ENCODE measurements around the gene COL9A1. TPM values are rescaled to one million over a fixed set of nuclear protein-coding genes. Genes with fewer than 3 reads are reported as not detected.

COL9A1 gene
- total RNA-seq, 1 donor from 2014 or later: not detected

DNA sequence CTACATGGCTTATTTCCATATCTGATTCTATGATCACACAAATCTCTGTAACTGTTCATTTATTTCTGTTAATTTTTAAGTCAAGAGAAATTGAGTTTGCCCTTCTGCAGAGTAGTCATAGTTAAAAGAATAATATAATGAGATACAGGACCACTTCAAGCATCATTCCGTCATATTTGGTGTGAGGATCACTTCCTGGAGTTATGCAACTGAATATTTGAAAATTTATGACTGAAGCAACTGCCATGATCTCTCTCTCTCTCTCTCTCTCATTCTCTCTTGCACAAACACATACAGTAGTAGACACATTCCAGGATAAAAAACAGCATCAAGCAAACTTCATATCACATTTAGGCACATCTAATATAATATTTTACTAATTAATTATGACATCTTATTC, 116.4 kb downstream of the COL9A1 start:
- no peaks in the 10 kb centered on the region for H3K4me1 ChIP-seq
- no peaks in the 10 kb centered on the region for H3K9me3 ChIP-seq
- DNase-seq (no peak), ATAC-seq (no peak)
- intact Hi-C loops (cut with DNase I): no loop called here
- no peak overlapping the region for H3K4me3 ChIP-seq
- no peaks in the 10 kb centered on the region for H3K36me3 ChIP-seq
- H3K27me3 ChIP-seq (ENCODE audit: low read depth): no peaks in the 10 kb centered on the region
- TF ChIP-seq, protein P1, sequence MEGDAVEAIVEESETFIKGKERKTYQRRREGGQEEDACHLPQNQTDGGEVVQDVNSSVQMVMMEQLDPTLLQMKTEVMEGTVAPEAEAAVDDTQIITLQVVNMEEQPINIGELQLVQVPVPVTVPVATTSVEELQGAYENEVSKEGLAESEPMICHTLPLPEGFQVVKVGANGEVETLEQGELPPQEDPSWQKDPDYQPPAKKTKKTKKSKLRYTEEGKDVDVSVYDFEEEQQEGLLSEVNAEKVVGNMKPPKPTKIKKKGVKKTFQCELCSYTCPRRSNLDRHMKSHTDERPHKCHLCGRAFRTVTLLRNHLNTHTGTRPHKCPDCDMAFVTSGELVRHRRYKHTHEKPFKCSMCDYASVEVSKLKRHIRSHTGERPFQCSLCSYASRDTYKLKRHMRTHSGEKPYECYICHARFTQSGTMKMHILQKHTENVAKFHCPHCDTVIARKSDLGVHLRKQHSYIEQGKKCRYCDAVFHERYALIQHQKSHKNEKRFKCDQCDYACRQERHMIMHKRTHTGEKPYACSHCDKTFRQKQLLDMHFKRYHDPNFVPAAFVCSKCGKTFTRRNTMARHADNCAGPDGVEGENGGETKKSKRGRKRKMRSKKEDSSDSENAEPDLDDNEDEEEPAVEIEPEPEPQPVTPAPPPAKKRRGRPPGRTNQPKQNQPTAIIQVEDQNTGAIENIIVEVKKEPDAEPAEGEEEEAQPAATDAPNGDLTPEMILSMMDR (IDR thresholded peaks at IDR 0.05): no peak
- no peak overlapping the region for H3K27ac ChIP-seq

DNA sequence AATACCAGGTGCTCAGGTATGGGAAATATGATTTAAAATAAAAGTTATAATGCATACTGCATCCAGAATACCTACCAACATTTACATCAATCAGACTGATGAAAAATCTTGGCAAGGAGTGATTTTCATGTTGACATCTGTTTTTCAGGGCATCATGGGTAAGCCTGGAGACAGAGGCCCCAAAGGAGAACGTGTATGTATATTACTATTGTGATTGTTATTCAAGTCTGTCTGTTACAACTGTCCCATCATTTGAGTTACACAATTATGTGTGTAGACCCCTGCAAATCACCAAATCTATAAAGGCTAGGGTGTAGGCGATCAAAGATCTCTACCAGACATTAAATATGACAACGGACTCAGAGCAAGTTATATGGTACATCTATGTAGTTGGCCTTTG, 118.2 kb downstream of the COL9A1 start:
- TF ChIP-seq, protein P1 (IDR thresholded peaks at IDR 0.05): no peak
- H3K4me3 ChIP-seq: no peak overlapping the region
- H3K27ac ChIP-seq: no peak overlapping the region
- no peaks in the 10 kb centered on the region for H3K27me3 ChIP-seq (ENCODE audit: low read depth)
- no peaks in the 10 kb centered on the region for H3K36me3 ChIP-seq
- no peaks in the 10 kb centered on the region for H3K9me3 ChIP-seq
- intact Hi-C loops (cut with DNase I): no loop called here
- ATAC-seq: no peak
- no peaks in the 10 kb centered on the region for H3K4me1 ChIP-seq
- DNase-seq: no peak

DNA sequence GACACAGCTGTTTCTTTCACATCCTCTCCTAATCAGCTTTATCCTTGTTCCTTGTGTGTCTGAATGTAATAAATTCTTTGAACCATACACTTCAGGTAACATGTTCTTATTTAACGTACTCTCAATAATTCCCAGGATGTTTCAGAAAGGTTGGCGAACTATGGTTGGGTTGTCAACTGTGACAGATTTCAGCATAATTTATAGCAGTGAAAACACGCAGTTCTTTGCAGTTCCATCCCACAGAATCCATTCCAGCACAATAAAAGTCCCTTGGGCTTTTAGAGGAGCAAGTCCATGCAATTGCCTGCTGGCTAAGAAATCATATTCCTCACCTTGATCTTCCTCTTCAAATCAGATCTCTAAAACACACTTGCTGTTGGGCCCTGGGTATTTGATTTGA, 119.3 kb downstream of the COL9A1 start:
- Histone ChIP-seq H3K27ac (no peak overlapping the region), H3K4me1 (no peaks in the 10 kb centered on the region), H3K4me3 (no peak overlapping the region), H3K9me3 (no peaks in the 10 kb centered on the region), H3K27me3 (ENCODE audit: low read depth) (no peaks in the 10 kb centered on the region), H3K36me3 (no peaks in the 10 kb centered on the region)
- DNase-seq (no peak), ATAC-seq (no peak)
- TF ChIP-seq, protein P1 (IDR thresholded peaks at IDR 0.05): no peak
- intact Hi-C loops (cut with DNase I): no loop called here

DNA sequence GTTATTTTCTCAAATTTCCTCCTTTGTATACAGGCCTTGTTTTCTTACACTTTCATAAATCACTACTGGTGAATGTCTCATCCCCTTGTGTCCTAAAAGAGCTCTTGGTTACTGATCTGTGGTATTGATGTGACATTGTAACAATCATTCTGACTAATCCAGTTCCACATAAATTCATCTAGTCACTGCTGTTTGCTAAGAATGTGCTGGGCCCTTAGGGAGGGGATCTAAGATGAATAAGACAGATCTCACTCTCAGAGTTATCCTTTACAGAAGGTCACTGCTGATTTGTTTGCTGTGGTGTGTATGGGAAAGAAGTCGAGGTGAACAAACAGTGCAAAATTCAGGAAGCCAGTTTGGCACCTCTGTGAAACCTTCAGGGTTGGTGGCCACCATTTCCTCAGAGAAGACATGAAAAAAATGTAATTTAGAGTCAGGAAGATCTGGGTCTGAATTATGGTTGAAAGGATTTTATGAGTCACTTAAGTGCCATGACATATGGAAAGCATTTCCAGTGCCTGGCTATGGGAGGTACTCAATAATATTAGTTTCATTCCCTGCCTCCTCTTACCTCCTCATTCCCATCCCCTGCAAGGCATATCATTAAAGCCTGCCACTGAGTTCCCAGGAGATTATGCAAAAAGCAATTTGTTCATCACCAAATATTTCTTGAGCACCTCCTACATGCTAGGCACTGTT, 121.8 kb downstream of the COL9A1 start:
- Histone ChIP-seq H3K36me3 (no peaks in the 10 kb centered on the region), H3K9me3 (no peaks in the 10 kb centered on the region), H3K27ac (no peak overlapping the region), H3K4me3 (no peak overlapping the region), H3K4me1 (no peaks in the 10 kb centered on the region), H3K27me3 (ENCODE audit: low read depth) (no peaks in the 10 kb centered on the region)
- no peak for DNase-seq
- intact Hi-C loops (cut with DNase I): no loop called here
- no peak for ATAC-seq
- TF ChIP-seq, protein P1 (IDR thresholded peaks at IDR 0.05): no peak

DNA sequence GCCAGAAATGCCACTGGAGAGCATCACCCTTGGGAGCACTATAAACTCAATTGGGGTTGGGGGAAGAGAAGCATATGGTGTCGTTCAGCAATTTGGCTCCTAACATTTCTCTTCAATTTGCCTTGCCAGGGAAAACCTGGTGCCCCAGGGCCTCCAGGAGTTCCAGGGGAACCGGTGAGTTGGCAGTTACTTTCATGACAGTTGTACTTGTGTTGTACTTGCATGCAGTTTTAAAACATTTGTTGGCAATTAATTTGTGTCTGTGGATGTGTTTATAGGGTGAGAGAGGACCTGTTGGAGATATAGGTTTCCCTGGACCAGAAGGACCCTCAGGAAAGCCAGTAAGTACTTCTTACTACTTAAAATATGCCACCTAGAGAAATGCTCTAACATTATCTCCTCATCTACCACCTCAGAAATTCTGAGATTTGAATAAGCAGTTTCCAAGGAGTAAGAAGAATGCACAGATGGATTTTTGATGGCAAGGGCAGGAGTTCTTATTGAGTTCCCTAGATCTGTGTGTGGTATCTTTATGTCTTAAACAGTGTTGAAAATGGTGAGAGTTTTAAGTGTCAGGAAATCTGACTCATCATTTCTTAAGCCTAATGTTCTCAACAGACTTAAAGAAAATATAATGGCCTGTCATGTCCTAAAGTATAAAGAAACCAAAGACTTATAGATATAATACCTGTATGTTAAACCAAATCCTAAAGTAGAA, 122.5 kb downstream of the COL9A1 start:
- H3K4me1 ChIP-seq: no peaks in the 10 kb centered on the region
- no peaks in the 10 kb centered on the region for H3K36me3 ChIP-seq
- no peaks in the 10 kb centered on the region for H3K9me3 ChIP-seq
- no peak for DNase-seq
- no peak overlapping the region for H3K27ac ChIP-seq
- H3K27me3 ChIP-seq (ENCODE audit: low read depth): no peaks in the 10 kb centered on the region
- H3K4me3 ChIP-seq: no peak overlapping the region
- TF ChIP-seq, protein P1 (IDR thresholded peaks at IDR 0.05): no peak
- intact Hi-C loops (cut with DNase I): no loop called here
- ATAC-seq: no peak

All from lower lobe of right lung (tissue), 2 donors.